HG03442 (cell line): ENCODE measurements around the gene HYI.
"Not testable (repeated sequence)": the region's sequence is repeated elsewhere in the genome, so short reads cannot be mapped to it uniquely, and the experiment has no call there.

Source experiments
- ATAC-seq: cut with Tn5 transposase; IDR thresholded peaks from one replicate; pipeline ENCODE4 v1.9.1; 2021; ENCODE audit warnings: mild to moderate bottlenecking, moderate library complexity; ENCODE audit not compliant: unreplicated experiment

HYI gene

GRCh38 chr1:43453442-43454269 lies at the start of gene HYI:
Gene HYI, minus strand, starts transcription at chr1:43453931. Its CDS starts 138 bp downstream, at chr1:43453793.
- no peak for ATAC-seq

- ATAC-seq = not testable (repeated sequence)
These were observed 48.1 kb upstream of the HYI start for GRCh38 chr1:43501806-43502205.

GRCh38 chr1:43499898-43500297 lies 46.2 kb upstream of the HYI start:
- no peak for ATAC-seq

- no peak for ATAC-seq
These were observed 41.5 kb upstream of the HYI start for GRCh38 chr1:43495204-43495603.

GRCh38 chr1:43493661-43494450 lies 40.1 kb upstream of the HYI start:
- no peak for ATAC-seq

- ATAC-seq = no peak
These were observed 39.1 kb upstream of the HYI start for GRCh38 chr1:43492826-43493225.

GRCh38 chr1:43491061-43491460 lies 37.3 kb upstream of the HYI start:
- ATAC-seq = no peak

GRCh38 chr1:43488165-43488564 lies 34.4 kb upstream of the HYI start:
- no peak for ATAC-seq

GRCh38 chr1:43484367-43484766 lies 30.6 kb upstream of the HYI start:
- no peak for ATAC-seq

GRCh38 chr1:43482215-43482614 lies 28.5 kb upstream of the HYI start:
- no peak for ATAC-seq

- ATAC-seq = no peak
These were observed 27.8 kb upstream of the HYI start for GRCh38 chr1:43481491-43481890.

- ATAC-seq = no peak
These were observed 25.7 kb upstream of the HYI start for GRCh38 chr1:43479414-43479813.

GRCh38 chr1:43477716-43478115 lies 24.0 kb upstream of the HYI start:
- no peak for ATAC-seq

- ATAC-seq = not testable (repeated sequence)
These were observed 22.1 kb upstream of the HYI start for GRCh38 chr1:43475611-43476401.

GRCh38 chr1:43473463-43473862 lies 19.7 kb upstream of the HYI start:
- no peak for ATAC-seq

GRCh38 chr1:43472463-43473151 lies 18.9 kb upstream of the HYI start:
- ATAC-seq = not testable (repeated sequence)

GRCh38 chr1:43472087-43472462 lies 18.3 kb upstream of the HYI start:
- no peak for ATAC-seq

GRCh38 chr1:43469932-43470331 lies 16.2 kb upstream of the HYI start:
- ATAC-seq = no peak

GRCh38 chr1:43468414-43468813 lies 14.7 kb upstream of the HYI start:
- ATAC-seq = no peak

- no peak for ATAC-seq
These were observed 12.7 kb upstream of the HYI start for GRCh38 chr1:43466403-43466802.
